ENCODE data around the gene SLC25A23. TPM values are rescaled to one million over a fixed set of nuclear protein-coding genes. Genes with fewer than 3 reads are reported as not detected.

SLC25A23 gene
- total RNA-seq, 1 donor, result 22.8 TPM

DNA sequence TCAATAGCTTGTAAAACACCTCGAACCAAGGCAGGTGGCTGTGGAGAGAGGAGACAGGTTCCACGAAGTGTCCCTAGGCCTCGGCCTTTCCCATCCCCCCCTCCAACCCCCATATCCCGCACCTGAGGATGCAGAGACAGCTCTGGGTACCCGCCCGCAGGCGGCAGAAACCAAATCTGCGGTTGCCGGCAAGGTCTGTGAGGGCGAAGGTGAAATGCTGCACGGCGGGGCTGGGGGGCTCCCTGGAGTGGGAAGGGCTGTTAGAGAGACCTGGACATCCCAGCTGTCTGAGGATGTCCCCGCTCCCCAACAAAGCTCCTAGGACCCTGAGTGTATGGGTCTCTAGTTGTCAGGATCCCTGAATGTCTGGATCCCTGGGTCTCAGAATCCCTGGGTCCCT lies 19.2 kb upstream of the SLC25A23 start:
- H3K4me1 ChIP-seq (ENCODE audit: insufficient read depth, low read length), result no peaks in the 10 kb centered on the region
- no peak overlapping the region for H3K27ac ChIP-seq (ENCODE audit: low read depth, low read length)
- no peak overlapping the region for H3K4me3 ChIP-seq (ENCODE audit: insufficient read depth, low read length)
- DNase-seq (ENCODE audit: insufficient read length, low spot score, missing footprints), result peak; percentile 8
- no peak overlapping the region for H2AFZ ChIP-seq (ENCODE audit: low read length)
- no peaks in the 10 kb centered on the region for H3K79me2 ChIP-seq (ENCODE audit: insufficient read depth, low read length)
- H3K27me3 ChIP-seq (ENCODE audit: insufficient read depth, low read length), result peaks cover 9% of the 10 kb centered on the region
- H4K20me1 ChIP-seq (ENCODE audit: insufficient read depth, low read length), result no peaks in the 10 kb centered on the region
- no peak overlapping the region for H3K4me2 ChIP-seq (ENCODE audit: insufficient read depth, low read length)
- TF ChIP-seq, protein P1, sequence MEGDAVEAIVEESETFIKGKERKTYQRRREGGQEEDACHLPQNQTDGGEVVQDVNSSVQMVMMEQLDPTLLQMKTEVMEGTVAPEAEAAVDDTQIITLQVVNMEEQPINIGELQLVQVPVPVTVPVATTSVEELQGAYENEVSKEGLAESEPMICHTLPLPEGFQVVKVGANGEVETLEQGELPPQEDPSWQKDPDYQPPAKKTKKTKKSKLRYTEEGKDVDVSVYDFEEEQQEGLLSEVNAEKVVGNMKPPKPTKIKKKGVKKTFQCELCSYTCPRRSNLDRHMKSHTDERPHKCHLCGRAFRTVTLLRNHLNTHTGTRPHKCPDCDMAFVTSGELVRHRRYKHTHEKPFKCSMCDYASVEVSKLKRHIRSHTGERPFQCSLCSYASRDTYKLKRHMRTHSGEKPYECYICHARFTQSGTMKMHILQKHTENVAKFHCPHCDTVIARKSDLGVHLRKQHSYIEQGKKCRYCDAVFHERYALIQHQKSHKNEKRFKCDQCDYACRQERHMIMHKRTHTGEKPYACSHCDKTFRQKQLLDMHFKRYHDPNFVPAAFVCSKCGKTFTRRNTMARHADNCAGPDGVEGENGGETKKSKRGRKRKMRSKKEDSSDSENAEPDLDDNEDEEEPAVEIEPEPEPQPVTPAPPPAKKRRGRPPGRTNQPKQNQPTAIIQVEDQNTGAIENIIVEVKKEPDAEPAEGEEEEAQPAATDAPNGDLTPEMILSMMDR (IDR thresholded peaks at IDR 0.05; ENCODE audit: extremely low read depth, low read depth, low read length), result no peak
- H3K36me3 ChIP-seq (ENCODE audit: insufficient read depth, low read length), result no peaks in the 10 kb centered on the region
- H3K9me3 ChIP-seq (ENCODE audit: low read depth, low read length), result no peaks in the 10 kb centered on the region

DNA sequence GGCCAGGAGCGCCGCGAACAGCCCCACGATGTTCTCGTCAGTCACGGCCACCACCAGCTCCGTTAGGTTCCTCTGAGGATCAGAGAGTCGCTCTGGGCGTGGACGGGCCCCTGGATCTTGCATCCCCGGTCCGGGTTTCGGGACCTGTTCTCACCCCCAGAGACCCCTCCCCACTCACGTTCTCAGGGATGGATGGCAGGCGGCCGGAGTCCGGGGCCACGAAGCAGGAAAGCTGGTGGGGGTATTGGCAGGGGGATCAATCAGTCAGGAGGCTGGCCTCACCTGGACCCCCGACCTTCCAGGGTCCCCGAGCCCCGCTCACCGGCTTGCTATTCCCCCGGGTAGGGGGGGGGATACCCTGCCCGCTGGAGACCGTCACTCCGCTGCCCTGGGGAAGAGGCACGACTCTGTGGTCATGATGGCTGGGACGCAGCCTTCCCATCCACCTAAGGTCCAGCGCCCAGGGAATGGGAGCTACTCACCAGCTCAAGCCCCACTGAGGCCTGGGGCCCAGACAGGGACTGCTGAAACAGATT lies 17.4 kb upstream of the SLC25A23 start:
- DNase-seq (ENCODE audit: insufficient read length, low spot score, missing footprints), result no peak
- H3K79me2 ChIP-seq (ENCODE audit: insufficient read depth, low read length), result no peaks in the 10 kb centered on the region
- TF ChIP-seq, protein P1 (IDR thresholded peaks at IDR 0.05; ENCODE audit: extremely low read depth, low read depth, low read length), result no peak
- H3K36me3 ChIP-seq (ENCODE audit: insufficient read depth, low read length), result no peaks in the 10 kb centered on the region
- no peak overlapping the region for H3K4me3 ChIP-seq (ENCODE audit: insufficient read depth, low read length)
- H3K4me2 ChIP-seq (ENCODE audit: insufficient read depth, low read length), result peak overlapping the region; percentile 28
- peaks cover 9% of the 10 kb centered on the region for H3K27me3 ChIP-seq (ENCODE audit: insufficient read depth, low read length)
- H3K4me1 ChIP-seq (ENCODE audit: insufficient read depth, low read length), result no peaks in the 10 kb centered on the region
- no peaks in the 10 kb centered on the region for H4K20me1 ChIP-seq (ENCODE audit: insufficient read depth, low read length)
- H2AFZ ChIP-seq (ENCODE audit: low read length), result no peak overlapping the region
- no peaks in the 10 kb centered on the region for H3K9me3 ChIP-seq (ENCODE audit: low read depth, low read length)
- H3K27ac ChIP-seq (ENCODE audit: low read depth, low read length), result no peak overlapping the region

DNA sequence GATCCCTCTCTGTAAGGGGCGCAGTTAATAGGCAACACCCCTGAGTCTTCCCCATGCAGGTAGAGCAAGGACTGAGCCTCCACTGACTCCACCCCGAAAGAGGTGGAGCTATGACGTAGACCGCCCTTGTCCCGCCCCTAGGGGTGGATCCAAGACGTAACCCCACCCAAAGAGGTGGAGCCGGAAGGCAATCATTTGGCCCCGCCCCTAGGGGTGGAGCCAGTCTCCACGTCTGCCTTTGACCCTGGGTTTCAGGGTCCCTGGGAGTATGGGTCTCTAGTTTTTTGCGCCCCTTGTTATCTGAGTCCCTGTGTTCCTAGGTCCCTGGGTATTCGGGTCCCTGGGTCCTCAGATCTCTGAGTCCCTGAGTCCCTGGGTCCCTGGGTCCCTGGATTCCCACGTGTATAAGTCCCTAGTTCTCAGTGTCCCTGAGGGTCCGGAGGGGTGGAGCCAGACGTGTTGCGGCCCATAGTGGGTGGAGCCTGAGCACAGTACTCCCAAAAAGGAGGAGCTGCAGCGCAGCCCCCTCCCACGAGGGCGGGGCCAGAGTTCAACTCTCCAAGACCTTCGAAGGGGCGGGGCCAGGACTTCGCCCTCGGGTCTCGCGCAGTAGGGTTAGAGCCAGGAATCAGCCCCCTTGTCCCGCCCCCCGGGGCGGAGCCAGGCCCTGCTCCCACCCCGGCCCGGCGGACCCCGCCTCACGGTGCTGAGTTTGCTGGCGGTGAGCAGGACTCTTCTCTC lies 16.7 kb upstream of the SLC25A23 start:
- DNase-seq (ENCODE audit: insufficient read length, low spot score, missing footprints), result peak; percentile 75
- H3K4me3 ChIP-seq (ENCODE audit: insufficient read depth, low read length), result no peak overlapping the region
- TF ChIP-seq, protein P1 (IDR thresholded peaks at IDR 0.05; ENCODE audit: extremely low read depth, low read depth, low read length), result no peak
- peaks cover 9% of the 10 kb centered on the region for H3K27me3 ChIP-seq (ENCODE audit: insufficient read depth, low read length)
- peak overlapping the region; percentile 28 for H3K4me2 ChIP-seq (ENCODE audit: insufficient read depth, low read length)
- H2AFZ ChIP-seq (ENCODE audit: low read length), result no peak overlapping the region
- H3K4me1 ChIP-seq (ENCODE audit: insufficient read depth, low read length), result no peaks in the 10 kb centered on the region
- H4K20me1 ChIP-seq (ENCODE audit: insufficient read depth, low read length), result no peaks in the 10 kb centered on the region
- H3K36me3 ChIP-seq (ENCODE audit: insufficient read depth, low read length), result no peaks in the 10 kb centered on the region
- H3K79me2 ChIP-seq (ENCODE audit: insufficient read depth, low read length), result no peaks in the 10 kb centered on the region
- no peak overlapping the region for H3K27ac ChIP-seq (ENCODE audit: low read depth, low read length)
- H3K9me3 ChIP-seq (ENCODE audit: low read depth, low read length), result no peaks in the 10 kb centered on the region

DNA sequence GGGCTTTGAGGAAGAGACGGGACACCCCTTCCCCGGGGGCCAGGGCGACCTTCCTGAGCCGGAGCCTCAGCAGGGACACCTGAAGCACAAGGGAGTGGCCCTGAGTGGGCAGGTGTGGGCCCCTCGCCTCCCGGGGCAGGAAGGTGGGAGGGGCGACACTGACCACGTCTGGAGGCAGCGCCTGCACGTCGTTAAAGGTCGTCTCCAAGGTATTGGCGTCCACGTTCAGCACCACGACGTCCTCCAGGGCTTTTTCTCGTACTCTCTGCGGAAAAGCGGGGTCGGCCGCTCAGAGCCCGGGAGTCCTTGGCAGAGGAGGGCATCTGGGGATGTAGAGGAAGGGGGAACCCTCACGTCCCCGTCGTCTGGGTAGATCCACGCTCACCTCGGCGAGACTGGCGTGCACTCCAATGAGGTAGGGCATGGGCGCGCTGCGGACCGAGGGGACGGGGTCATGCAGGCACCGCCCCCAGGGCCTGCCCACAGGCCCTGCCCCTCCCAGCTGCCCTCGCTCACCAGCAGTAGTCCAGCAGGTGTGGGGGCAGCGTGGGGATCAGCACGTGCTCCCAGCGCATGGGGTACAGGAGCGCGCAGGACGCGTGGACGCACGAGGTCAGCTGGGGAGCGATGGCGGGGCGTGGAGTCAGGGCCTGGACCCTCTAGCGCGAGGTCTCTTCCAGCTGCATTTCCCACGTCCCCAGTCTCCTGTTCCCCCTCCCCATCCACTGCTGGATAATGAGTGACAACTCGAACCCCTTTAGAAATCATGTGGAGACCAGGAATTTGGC lies 15.9 kb upstream of the SLC25A23 start:
- peaks cover 9% of the 10 kb centered on the region for H3K27me3 ChIP-seq (ENCODE audit: insufficient read depth, low read length)
- DNase-seq (ENCODE audit: insufficient read length, low spot score, missing footprints), result peak; percentile 62
- H3K27ac ChIP-seq (ENCODE audit: low read depth, low read length), result no peak overlapping the region
- no peaks in the 10 kb centered on the region for H3K9me3 ChIP-seq (ENCODE audit: low read depth, low read length)
- H2AFZ ChIP-seq (ENCODE audit: low read length), result no peak overlapping the region
- no peak overlapping the region for H3K4me2 ChIP-seq (ENCODE audit: insufficient read depth, low read length)
- H3K4me1 ChIP-seq (ENCODE audit: insufficient read depth, low read length), result no peaks in the 10 kb centered on the region
- TF ChIP-seq, protein P1 (IDR thresholded peaks at IDR 0.05; ENCODE audit: extremely low read depth, low read depth, low read length), result no peak
- no peaks in the 10 kb centered on the region for H4K20me1 ChIP-seq (ENCODE audit: insufficient read depth, low read length)
- no peaks in the 10 kb centered on the region for H3K36me3 ChIP-seq (ENCODE audit: insufficient read depth, low read length)
- no peak overlapping the region for H3K4me3 ChIP-seq (ENCODE audit: insufficient read depth, low read length)
- H3K79me2 ChIP-seq (ENCODE audit: insufficient read depth, low read length), result no peaks in the 10 kb centered on the region

All from osteoblast (primary cell).